ENCODE results near the gene ALG1.
A peak's percentile ranks its signal among the peaks of the same experiment; 100 is the strongest.

ALG1 gene

DNA sequence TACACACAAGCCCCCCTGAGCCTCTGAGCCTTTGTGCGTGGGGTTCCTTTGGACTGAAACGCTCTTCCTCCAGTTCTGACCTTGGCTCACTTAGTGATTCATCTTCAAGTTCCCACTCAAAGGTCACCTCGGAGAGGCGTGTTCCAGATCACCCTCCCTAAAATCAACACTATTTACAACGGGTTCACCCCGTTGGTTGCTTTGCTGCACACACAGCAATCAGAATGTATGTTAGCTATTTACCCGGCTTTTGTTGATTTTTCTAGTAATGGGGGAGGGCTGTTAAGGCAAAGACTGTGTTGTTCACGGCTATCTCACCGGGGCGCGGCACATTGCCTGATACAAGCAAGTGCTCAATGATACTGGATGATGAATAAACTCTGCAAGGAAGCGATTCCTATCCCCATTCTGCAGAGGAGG is 38.9 kb upstream of the ALG1 start:
- TF ChIP-seq EZH2phosphoT487 (IDR thresholded peaks at IDR 0.05; ENCODE audit: low read length) (no peak), EZH2 (optimal IDR thresholded peaks at IDR 0.05; ENCODE audit: low read depth, low read length) (no peak)
- TF ChIP-seq, protein P1, sequence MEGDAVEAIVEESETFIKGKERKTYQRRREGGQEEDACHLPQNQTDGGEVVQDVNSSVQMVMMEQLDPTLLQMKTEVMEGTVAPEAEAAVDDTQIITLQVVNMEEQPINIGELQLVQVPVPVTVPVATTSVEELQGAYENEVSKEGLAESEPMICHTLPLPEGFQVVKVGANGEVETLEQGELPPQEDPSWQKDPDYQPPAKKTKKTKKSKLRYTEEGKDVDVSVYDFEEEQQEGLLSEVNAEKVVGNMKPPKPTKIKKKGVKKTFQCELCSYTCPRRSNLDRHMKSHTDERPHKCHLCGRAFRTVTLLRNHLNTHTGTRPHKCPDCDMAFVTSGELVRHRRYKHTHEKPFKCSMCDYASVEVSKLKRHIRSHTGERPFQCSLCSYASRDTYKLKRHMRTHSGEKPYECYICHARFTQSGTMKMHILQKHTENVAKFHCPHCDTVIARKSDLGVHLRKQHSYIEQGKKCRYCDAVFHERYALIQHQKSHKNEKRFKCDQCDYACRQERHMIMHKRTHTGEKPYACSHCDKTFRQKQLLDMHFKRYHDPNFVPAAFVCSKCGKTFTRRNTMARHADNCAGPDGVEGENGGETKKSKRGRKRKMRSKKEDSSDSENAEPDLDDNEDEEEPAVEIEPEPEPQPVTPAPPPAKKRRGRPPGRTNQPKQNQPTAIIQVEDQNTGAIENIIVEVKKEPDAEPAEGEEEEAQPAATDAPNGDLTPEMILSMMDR (IDR thresholded peaks at IDR 0.05; ENCODE audit: low read length), result no peak
- Histone ChIP-seq H3K4me3 (ENCODE audit: low read length) (peak overlapping the region; percentile 94), H3K27me3 (replicated peaks; ENCODE audit: insufficient read depth, low read length) (no peaks in the 10 kb centered on the region), H3K9me2 (replicated peaks; ENCODE audit: insufficient read depth, low read length) (no peaks in the 10 kb centered on the region), H3F3A (ENCODE audit: insufficient read depth, low read length) (no peaks in the 10 kb centered on the region), H3K9me3 (replicated peaks; ENCODE audit: insufficient read depth, low read length) (no peaks in the 10 kb centered on the region), H4K20me1 (ENCODE audit: insufficient read depth, low read length) (no peaks in the 10 kb centered on the region), H3K4me2 (ENCODE audit: low read depth, low read length) (peak overlapping the region; percentile 75), H2AFZ (ENCODE audit: low read length) (peak overlapping the region; percentile 87), H3K79me2 (ENCODE audit: low read length) (no peaks in the 10 kb centered on the region), H3K36me3 (replicated peaks; ENCODE audit: insufficient read depth, low read length) (no peaks in the 10 kb centered on the region), H3K4me1 (ENCODE audit: low read length) (peaks cover 8% of the 10 kb centered on the region; the same call in 1 of the 2 replicates), H3K9ac (ENCODE audit: low read length) (no peak overlapping the region; the same call in 1 of the 2 replicates), H3K27ac (ENCODE audit: low read length) (no peak overlapping the region)
- DNase-seq, result no peak

DNA sequence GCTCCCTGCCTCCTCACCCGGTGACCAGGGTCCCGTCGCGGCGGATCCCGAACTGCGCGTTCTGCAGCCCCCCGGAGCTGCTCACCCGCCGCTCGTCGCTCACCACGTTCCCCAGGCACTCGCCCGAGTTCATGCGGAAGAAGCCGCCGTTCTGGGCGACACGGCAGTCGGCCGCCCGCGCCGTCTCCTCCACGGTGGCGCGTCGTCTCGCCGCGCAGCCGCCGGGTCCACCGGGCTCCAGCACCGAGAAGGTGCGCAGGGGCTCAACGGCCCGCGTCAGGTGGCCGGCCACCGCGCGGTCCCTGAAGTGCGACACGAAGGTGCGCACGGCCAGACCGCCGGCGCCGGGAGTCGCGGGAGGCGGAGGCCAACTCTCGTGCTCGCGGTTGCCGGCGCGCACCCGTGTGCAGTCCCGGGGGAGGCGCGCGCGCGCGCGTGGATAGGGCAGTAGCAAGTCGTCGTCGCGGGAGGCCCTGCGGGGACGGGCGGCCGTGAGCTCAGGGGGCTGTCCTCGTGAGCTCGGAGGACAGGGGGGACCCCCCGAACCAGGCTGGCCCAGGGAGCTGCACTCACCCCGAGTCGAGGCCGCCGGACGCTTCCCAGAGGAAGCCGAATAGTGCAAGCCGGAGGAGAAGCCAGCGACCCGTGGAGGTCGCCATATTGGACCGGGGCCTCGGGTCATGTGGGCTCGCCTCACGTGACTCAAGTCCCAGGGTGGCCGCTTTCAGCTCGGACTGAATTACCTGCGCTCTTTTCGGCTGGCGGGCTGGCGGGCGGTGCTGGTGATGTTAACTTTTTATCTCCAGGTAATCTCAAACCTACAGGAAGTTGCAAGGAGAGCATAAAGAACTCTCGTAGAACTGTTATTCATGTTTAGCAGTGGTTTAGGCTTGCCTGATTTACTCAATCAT is 38.1 kb upstream of the ALG1 start, which contains the start of gene NAGPA:
Gene NAGPA, minus strand, starts transcription at position 680 of the 911 bp plus-strand sequence. Its CDS starts 21 bp downstream, at position 659.
- Histone ChIP-seq H2AFZ (ENCODE audit: low read length) (peak within 1 kb of the TSS; percentile 87), H3K79me2 (ENCODE audit: low read length) (no peaks in the 10 kb centered on the region), H3K4me2 (ENCODE audit: low read depth, low read length) (peak within 1 kb of the TSS; percentile 75), H3K4me3 (ENCODE audit: low read length) (peak within 1 kb of the TSS; percentile 94), H3K36me3 (replicated peaks; ENCODE audit: insufficient read depth, low read length) (no peaks in the 10 kb centered on the region), H3K9me3 (replicated peaks; ENCODE audit: insufficient read depth, low read length) (no peaks in the 10 kb centered on the region), H3K27ac (ENCODE audit: low read length) (no peak within 1 kb of the TSS), H3K4me1 (ENCODE audit: low read length) (peaks cover 8% of the 10 kb centered on the region; the same call in 1 of the 2 replicates), H3K9ac (ENCODE audit: low read length) (peak within 1 kb of the TSS; percentile 32; the same call in 1 of the 2 replicates), H3K27me3 (replicated peaks; ENCODE audit: insufficient read depth, low read length) (peaks cover 3% of the 10 kb centered on the region; the same call in 1 of the 2 replicates), H3K9me2 (replicated peaks; ENCODE audit: insufficient read depth, low read length) (no peaks in the 10 kb centered on the region), H4K20me1 (ENCODE audit: insufficient read depth, low read length) (no peaks in the 10 kb centered on the region), H3F3A (ENCODE audit: insufficient read depth, low read length) (no peaks in the 10 kb centered on the region)
- DNase-seq, result peak; percentile 80
- TF ChIP-seq EZH2 (optimal IDR thresholded peaks at IDR 0.05; ENCODE audit: low read depth, low read length), result no peak
- TF ChIP-seq EZH2phosphoT487 (IDR thresholded peaks at IDR 0.05; ENCODE audit: low read length), result no peak
- TF ChIP-seq, protein P1 (IDR thresholded peaks at IDR 0.05; ENCODE audit: low read length), result no peak

DNA sequence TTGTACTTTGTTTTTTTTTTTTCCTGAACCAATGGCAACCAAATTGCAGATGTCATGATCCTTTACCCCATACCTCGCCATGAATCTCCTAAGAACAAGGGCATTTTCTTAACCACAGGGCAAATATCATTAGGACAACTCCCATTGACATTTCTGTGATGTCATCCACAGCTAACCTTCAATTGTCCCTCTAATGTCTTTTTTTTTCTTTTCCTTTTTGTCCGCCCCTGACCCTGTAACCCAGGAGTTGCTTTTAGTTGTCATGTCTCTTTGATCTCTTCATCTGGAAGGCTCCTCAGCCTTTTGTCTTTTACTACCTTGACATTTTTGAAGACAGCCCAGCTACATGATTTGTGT is 37.5 kb upstream of the ALG1 start:
- TF ChIP-seq EZH2phosphoT487 (IDR thresholded peaks at IDR 0.05; ENCODE audit: low read length), result no peak
- TF ChIP-seq, protein P1 (IDR thresholded peaks at IDR 0.05; ENCODE audit: low read length), result no peak
- TF ChIP-seq EZH2 (optimal IDR thresholded peaks at IDR 0.05; ENCODE audit: low read depth, low read length), result no peak
- no peaks in the 10 kb centered on the region for H3K9me3 ChIP-seq (replicated peaks; ENCODE audit: insufficient read depth, low read length)
- no peaks in the 10 kb centered on the region for H3K79me2 ChIP-seq (ENCODE audit: low read length)
- H3F3A ChIP-seq (ENCODE audit: insufficient read depth, low read length), result no peaks in the 10 kb centered on the region
- peak overlapping the region; percentile 32; the same call in 1 of the 2 replicates for H3K9ac ChIP-seq (ENCODE audit: low read length)
- H3K4me2 ChIP-seq (ENCODE audit: low read depth, low read length), result peak overlapping the region; percentile 75
- no peaks in the 10 kb centered on the region for H4K20me1 ChIP-seq (ENCODE audit: insufficient read depth, low read length)
- H3K27me3 ChIP-seq (replicated peaks; ENCODE audit: insufficient read depth, low read length), result peaks cover 3% of the 10 kb centered on the region
- peak overlapping the region; percentile 87 for H2AFZ ChIP-seq (ENCODE audit: low read length)
- H3K4me3 ChIP-seq (ENCODE audit: low read length), result peak overlapping the region; percentile 94
- no peak for DNase-seq
- no peaks in the 10 kb centered on the region for H3K9me2 ChIP-seq (replicated peaks; ENCODE audit: insufficient read depth, low read length)
- H3K4me1 ChIP-seq (ENCODE audit: low read length), result peaks cover 8% of the 10 kb centered on the region; the same call in 1 of the 2 replicates
- H3K27ac ChIP-seq (ENCODE audit: low read length), result no peak overlapping the region
- no peaks in the 10 kb centered on the region for H3K36me3 ChIP-seq (replicated peaks; ENCODE audit: insufficient read depth, low read length)
